C4-2B (cell line): ENCODE measurements around the gene SLC28A1.
"Not testable (repeated sequence)": the region's sequence is repeated elsewhere in the genome, so short reads cannot be mapped to it uniquely, and the experiment has no call there.

Source experiments
- H3K27ac ChIP-seq: fragments of 450-650 bp; 2 replicates; pipeline ENCODE4 v1.5.1; 2017
- CTCF ChIP-seq: fragments of 450-650 bp; conservative IDR thresholded peaks from 2 replicates; pipeline ENCODE4 v1.5.1; 2017; ENCODE audit warnings: mild to moderate bottlenecking
- ZFX ChIP-seq: fragments of 450-650 bp; IDR thresholded peaks from 2 replicates; pipeline ENCODE4 v1.6.1; 2017

The SLC28A1 gene

GRCh38 chr15:84921121-84921520 lies 36.7 kb downstream of the SLC28A1 start:
- TF ChIP-seq ZFX (no peak), CTCF (no peak)
- no peak overlapping the region for H3K27ac ChIP-seq

- no peak overlapping the region for H3K27ac ChIP-seq
- no peak for TF ChIP-seq CTCF
- no peak for TF ChIP-seq ZFX
Observed at GRCh38 chr15:84922530-84922929, 38.1 kb downstream of the SLC28A1 start.

GRCh38 chr15:84924077-84924731 lies 39.7 kb downstream of the SLC28A1 start:
- H3K27ac ChIP-seq, result no peak overlapping the region
- no peak for TF ChIP-seq CTCF
- no peak for TF ChIP-seq ZFX

GRCh38 chr15:84924821-84925569 lies 40.5 kb downstream of the SLC28A1 start:
- H3K27ac ChIP-seq, result not testable (repeated sequence)

- no peak overlapping the region for H3K27ac ChIP-seq
- TF ChIP-seq ZFX, result no peak
- TF ChIP-seq CTCF, result no peak
Observed at GRCh38 chr15:84925906-84926305, 41.4 kb downstream of the SLC28A1 start.

- H3K27ac ChIP-seq, result no peak overlapping the region
Observed at GRCh38 chr15:84926491-84927230, 42.2 kb downstream of the SLC28A1 start.

GRCh38 chr15:84928843-84929168 lies 44.3 kb downstream of the SLC28A1 start:
- no peak for TF ChIP-seq CTCF
- no peak for TF ChIP-seq ZFX
- no peak overlapping the region for H3K27ac ChIP-seq

More at GRCh38 chr15:84926491-84927230, 42.2 kb downstream of the SLC28A1 start:
- TF ChIP-seq CTCF, result no peak
- TF ChIP-seq ZFX, result no peak
